HepG2 (cell line): ENCODE results near the gene CRAMP1. TPM values are rescaled to one million over a fixed set of nuclear protein-coding genes. Genes with fewer than 3 reads are reported as not detected.

Experiments
- ATM ChIP-seq: fragments of 450-650 bp; IDR thresholded peaks from 2 replicates; pipeline ENCODE4 v1.7.1; 2017; ENCODE audit warnings: mild to moderate bottlenecking, borderline replicate concordance
- DMAP1 ChIP-seq: IDR thresholded peaks from 2 replicates; pipeline ENCODE4 v1.6.1; 2016
- ELF3 ChIP-seq: IDR thresholded peaks from 2 replicates; pipeline ENCODE4 v1.6.1; 2016; ENCODE audit warnings: missing genetic modification reagents, missing compliant biosample characterization
- HNRNPK ChIP-seq: fragments of 200-400 bp; formaldehyde crosslinking; IDR thresholded peaks from 2 replicates; pipeline ENCODE4 v1.6.1; 2018; ENCODE audit warnings: low read length, low read depth, moderate library complexity, mild to moderate bottlenecking; ENCODE audit not compliant: poor library complexity, severe bottlenecking
- KLF13 ChIP-seq: sonication (generic); formaldehyde crosslinking; IDR thresholded peaks from 2 replicates; pipeline ENCODE4 v1.4.0; 2020; ENCODE audit warnings: mild to moderate bottlenecking, missing genetic modification reagents
- LBX2 ChIP-seq: sonication (generic); formaldehyde crosslinking; IDR thresholded peaks from 2 replicates; pipeline ENCODE4 v1.5.0; 2020; ENCODE audit warnings: missing genetic modification reagents, mild to moderate bottlenecking, borderline replicate concordance
- MIER3 ChIP-seq: IDR thresholded peaks from 2 replicates; pipeline ENCODE4 v1.6.1; 2016; ENCODE audit warnings: missing compliant biosample characterization, borderline replicate concordance
- RCOR2 ChIP-seq: IDR thresholded peaks from 2 replicates; pipeline ENCODE4 v1.6.1; 2016; ENCODE audit warnings: missing biosample characterization, missing genetic modification reagents
- SMC3 ChIP-seq: IDR thresholded peaks from 2 replicates; pipeline ENCODE4 v1.6.1; 2011; ENCODE audit warnings: low read length, improper control_type of control experiment
- ZKSCAN5 ChIP-seq: sonication (generic); formaldehyde crosslinking; IDR thresholded peaks from 2 replicates; pipeline ENCODE4 v1.5.1; 2020; ENCODE audit warnings: mild to moderate bottlenecking, missing genetic modification reagents
- ZNF10 ChIP-seq: sonication (generic); formaldehyde crosslinking; IDR thresholded peaks from 2 replicates; pipeline ENCODE4 v1.4.0; 2020; ENCODE audit warnings: mild to moderate bottlenecking, low read depth, missing genetic modification reagents, borderline replicate concordance
- ZNF160 ChIP-seq: sonication (generic); formaldehyde crosslinking; IDR thresholded peaks from 2 replicates; pipeline ENCODE4 v1.8.0; 2022; ENCODE audit warnings: mild to moderate bottlenecking, inconsistent platforms, missing genetic modification reagents
- ZNF34 ChIP-seq: sonication (generic); formaldehyde crosslinking; IDR thresholded peaks from 2 replicates; pipeline ENCODE4 v1.4.0; 2020; ENCODE audit warnings: mild to moderate bottlenecking, missing genetic modification reagents, borderline replicate concordance
- ZNF547 ChIP-seq: sonication (generic); formaldehyde crosslinking; IDR thresholded peaks from 2 replicates; pipeline ENCODE4 v1.5.1; 2020; ENCODE audit warnings: mild to moderate bottlenecking, missing genetic modification reagents
- polyA plus RNA-seq, 8 experiments: library from polyadenylated mRNA; depleted of rRNA in 3 of 8; stranded (reverse) in 7 of 8; unstranded in 1 of 8; fragments of >200 nt; fragmentation: Illumina TruSeq in 4 of 8; extraction: Trizol in 4 of 8; gene quantifications; 2 replicates each; pipeline versions ENCODE4 v1.2.1 to v1.2.3, GENCODE V29; 2011 to 2016; ENCODE audit warnings: low read depth in 4 of 8, missing spikeins in 1 of 8, mixed read lengths in 1 of 8; ENCODE audit not compliant: insufficient read depth in 1 of 8
- total RNA-seq, 5 experiments: library from RNA; depleted of rRNA; stranded (reverse); fragments of >200 nt; fragmentation: Illumina TruSeq; extraction: Trizol; gene quantifications; 2 replicates each; pipeline ENCODE4 v1.2.3, GENCODE V29; 2016; ENCODE audit warnings: low read depth in 1 of 5
- TF ChIP-seq, protein P1 (sequence below): IDR thresholded peaks from 2 replicates; pipeline ENCODE4 v1.6.1; 2016; ENCODE audit warnings: low read depth, control low read depth
- TF ChIP-seq, protein P2 (sequence below), 2 experiments: sonication (generic) in 1 of 2; formaldehyde crosslinking in 1 of 2; IDR thresholded peaks; 2 replicates each; pipeline versions ENCODE4 v1.6.1 to v1.9.0; 2014 to 2022; ENCODE audit warnings: antibody characterized with exemption in 1 of 2, borderline replicate concordance in 1 of 2, inconsistent platforms in 1 of 2, low read depth in 1 of 2, missing genetic modification reagents in 1 of 2
- TF ChIP-seq, protein P3 (sequence below): fragments of 450-650 bp; IDR thresholded peaks from 2 replicates; pipeline ENCODE4 v1.6.1; 2017; ENCODE audit warnings: mild to moderate bottlenecking

CRAMP1 gene
- total and polyA plus RNA-seq, 2 of the 13 experiments (the other 11 are each of a cell fraction or from before 2014, with no cell fraction given): 6.8 to 9.7 TPM

DNA sequence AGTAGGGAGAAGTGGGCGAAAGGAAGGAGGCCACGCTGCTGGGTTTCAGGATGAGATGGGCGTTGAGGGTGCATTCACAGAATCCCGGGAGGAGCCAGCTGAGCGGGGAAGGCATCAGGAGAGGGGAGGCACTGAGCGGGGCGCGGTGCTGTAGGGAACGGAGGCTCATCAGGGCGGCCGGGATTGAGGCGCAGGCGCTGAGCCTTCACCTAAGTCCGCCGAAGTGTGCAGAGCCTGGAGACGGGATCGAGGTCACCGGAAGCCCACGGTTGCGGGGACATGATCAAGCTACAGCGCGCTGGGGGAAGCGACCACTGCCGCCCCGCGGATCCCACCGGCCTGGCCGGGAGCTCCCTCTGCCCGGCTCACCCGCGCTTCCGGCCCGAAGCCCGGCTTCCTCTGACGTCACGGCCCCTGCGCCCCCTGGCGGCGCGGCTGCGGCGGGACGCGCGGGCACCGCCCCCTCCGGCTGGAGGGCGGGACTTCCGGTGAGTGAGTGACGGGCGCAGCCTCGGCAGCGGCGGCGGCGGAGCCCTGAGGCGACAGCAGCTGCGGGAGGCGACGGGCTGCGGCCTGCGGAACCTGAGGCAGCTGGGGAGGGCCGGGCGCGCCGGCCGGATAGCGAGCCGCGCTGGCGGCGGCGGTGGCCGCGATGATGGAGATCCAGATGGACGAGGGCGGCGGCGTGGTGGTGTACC is 93.7 kb downstream of the CRAMP1 start, which contains the start of gene MAPK8IP3 (continued):
- TF ChIP-seq, protein P1, sequence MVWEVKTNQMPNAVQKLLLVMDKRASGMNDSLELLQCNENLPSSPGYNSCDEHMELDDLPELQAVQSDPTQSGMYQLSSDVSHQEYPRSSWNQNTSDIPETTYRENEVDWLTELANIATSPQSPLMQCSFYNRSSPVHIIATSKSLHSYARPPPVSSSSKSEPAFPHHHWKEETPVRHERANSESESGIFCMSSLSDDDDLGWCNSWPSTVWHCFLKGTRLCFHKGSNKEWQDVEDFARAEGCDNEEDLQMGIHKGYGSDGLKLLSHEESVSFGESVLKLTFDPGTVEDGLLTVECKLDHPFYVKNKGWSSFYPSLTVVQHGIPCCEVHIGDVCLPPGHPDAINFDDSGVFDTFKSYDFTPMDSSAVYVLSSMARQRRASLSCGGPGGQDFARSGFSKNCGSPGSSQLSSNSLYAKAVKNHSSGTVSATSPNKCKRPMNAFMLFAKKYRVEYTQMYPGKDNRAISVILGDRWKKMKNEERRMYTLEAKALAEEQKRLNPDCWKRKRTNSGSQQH (CRISPR knock-in tag): no peak
- TF ChIP-seq HNRNPK (peak; percentile 73), ELF3 (CRISPR knock-in tag) (peak; percentile 83), ZNF34 (CRISPR knock-in tag) (0 out of 2 replicates have a peak, but pooled peaks have one; percentile 82), ZNF547 (0 out of 2 replicates have a peak, but pooled peaks have one; percentile 33), RCOR2 (no peak), ZNF160 (CRISPR knock-in tag) (no peak; the same call in none of the 2 replicates), ATM (no peak), SMC3 (no peak), KLF13 (CRISPR knock-in tag) (no peak), ZNF10 (CRISPR knock-in tag) (no peak), LBX2 (CRISPR knock-in tag) (no peak), MIER3 (CRISPR knock-in tag) (peak; percentile 61; the same call in 1 of the 2 replicates), DMAP1 (CRISPR knock-in tag) (no peak; the same call in 1 of the 2 replicates), ZKSCAN5 (CRISPR knock-in tag) (no peak)
- TF ChIP-seq, protein P2, sequence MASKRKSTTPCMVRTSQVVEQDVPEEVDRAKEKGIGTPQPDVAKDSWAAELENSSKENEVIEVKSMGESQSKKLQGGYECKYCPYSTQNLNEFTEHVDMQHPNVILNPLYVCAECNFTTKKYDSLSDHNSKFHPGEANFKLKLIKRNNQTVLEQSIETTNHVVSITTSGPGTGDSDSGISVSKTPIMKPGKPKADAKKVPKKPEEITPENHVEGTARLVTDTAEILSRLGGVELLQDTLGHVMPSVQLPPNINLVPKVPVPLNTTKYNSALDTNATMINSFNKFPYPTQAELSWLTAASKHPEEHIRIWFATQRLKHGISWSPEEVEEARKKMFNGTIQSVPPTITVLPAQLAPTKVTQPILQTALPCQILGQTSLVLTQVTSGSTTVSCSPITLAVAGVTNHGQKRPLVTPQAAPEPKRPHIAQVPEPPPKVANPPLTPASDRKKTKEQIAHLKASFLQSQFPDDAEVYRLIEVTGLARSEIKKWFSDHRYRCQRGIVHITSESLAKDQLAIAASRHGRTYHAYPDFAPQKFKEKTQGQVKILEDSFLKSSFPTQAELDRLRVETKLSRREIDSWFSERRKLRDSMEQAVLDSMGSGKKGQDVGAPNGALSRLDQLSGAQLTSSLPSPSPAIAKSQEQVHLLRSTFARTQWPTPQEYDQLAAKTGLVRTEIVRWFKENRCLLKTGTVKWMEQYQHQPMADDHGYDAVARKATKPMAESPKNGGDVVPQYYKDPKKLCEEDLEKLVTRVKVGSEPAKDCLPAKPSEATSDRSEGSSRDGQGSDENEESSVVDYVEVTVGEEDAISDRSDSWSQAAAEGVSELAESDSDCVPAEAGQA (IDR thresholded peaks at IDR 0.05; ENCODE audit: low read depth): peak; percentile 87; the same call in 1 of the 2 replicates
- TF ChIP-seq, protein P2 (CRISPR knock-in tag; IDR thresholded peaks at IDR 0.05; ENCODE audit: borderline replicate concordance): peak; percentile 91; the same call in 1 of the 2 replicates
- TF ChIP-seq, protein P3, sequence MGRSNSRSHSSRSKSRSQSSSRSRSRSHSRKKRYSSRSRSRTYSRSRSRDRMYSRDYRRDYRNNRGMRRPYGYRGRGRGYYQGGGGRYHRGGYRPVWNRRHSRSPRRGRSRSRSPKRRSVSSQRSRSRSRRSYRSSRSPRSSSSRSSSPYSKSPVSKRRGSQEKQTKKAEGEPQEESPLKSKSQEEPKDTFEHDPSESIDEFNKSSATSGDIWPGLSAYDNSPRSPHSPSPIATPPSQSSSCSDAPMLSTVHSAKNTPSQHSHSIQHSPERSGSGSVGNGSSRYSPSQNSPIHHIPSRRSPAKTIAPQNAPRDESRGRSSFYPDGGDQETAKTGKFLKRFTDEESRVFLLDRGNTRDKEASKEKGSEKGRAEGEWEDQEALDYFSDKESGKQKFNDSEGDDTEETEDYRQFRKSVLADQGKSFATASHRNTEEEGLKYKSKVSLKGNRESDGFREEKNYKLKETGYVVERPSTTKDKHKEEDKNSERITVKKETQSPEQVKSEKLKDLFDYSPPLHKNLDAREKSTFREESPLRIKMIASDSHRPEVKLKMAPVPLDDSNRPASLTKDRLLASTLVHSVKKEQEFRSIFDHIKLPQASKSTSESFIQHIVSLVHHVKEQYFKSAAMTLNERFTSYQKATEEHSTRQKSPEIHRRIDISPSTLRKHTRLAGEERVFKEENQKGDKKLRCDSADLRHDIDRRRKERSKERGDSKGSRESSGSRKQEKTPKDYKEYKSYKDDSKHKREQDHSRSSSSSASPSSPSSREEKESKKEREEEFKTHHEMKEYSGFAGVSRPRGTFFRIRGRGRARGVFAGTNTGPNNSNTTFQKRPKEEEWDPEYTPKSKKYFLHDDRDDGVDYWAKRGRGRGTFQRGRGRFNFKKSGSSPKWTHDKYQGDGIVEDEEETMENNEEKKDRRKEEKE: no peak
